Activated CD8-positive, alpha-beta memory T cell treated with anti-CD3 and anti-CD28 coated beads for 24 hours (primary cell): Measurements from ENCODE around the gene PROX1.

ENCODE experiments used
- DNase-seq: peaks from one replicate; pipeline ENCODE4 v3.0.0-alpha.2; 2020

Gene PROX1

DNA sequence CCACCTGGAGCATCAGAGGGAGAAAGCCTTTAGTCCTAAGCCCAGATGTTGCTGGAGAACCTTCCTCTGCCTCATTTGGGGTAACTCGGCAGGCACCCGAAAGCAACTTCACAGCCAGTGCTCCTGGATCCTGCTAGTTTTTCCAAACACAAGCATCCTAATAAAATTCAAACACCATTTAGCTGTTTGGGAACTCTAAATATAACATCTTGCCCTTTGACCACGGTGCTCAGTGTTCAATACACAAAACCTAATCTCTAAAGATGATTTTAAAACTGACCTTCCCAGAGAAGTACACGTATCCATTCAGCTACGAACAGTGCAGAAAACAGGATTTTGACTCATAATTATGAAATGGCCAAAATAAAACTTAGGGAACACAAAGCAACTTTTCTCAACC is 40.3 kb downstream of the PROX1 start:
- DNase-seq = no peak

GRCh38 chr1:214028649-214029406 is 41.1 kb downstream of the PROX1 start:
- DNase-seq = no peak

- no peak for DNase-seq
These were observed 42.0 kb downstream of the PROX1 start for GRCh38 chr1:214029796-214030195.

DNA sequence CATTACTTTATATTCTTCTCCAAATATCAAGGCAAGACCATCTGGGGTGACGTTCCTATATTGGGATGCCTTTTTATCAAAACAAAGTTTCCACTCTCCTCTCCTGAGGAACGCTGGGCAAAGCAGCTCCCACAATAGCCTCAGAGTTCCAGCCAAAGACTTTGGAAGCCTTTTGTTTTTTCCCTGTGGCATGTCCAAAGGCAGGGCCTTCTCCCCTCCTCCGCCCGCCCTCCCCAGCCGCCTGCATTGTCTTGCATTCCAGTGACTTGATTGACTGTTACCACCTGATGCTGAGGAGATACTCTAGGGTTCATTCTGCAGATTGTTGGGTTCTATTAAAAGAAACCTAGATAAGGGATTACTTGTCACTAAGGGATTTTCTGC is 43.5 kb downstream of the PROX1 start:
- DNase-seq = no peak

DNA sequence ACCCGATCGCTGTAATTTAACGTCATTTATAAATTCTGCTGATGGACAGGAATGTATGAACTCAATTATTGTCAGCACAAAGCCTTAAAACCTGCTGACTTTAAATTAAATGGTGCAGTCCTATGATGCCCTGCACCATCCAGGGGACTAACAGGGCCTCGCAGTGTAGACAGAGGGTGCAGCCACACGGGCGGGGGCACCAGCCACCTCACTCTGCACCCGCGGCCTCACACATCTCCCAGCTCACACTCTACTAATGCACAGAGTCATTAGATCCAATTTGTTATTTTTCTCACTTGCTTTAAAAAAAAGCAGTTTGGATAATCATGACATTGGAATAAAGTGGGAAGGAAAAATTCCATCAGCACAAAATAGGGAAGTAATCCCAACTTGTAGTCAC is 49.7 kb downstream of the PROX1 start:
- no peak for DNase-seq

DNA sequence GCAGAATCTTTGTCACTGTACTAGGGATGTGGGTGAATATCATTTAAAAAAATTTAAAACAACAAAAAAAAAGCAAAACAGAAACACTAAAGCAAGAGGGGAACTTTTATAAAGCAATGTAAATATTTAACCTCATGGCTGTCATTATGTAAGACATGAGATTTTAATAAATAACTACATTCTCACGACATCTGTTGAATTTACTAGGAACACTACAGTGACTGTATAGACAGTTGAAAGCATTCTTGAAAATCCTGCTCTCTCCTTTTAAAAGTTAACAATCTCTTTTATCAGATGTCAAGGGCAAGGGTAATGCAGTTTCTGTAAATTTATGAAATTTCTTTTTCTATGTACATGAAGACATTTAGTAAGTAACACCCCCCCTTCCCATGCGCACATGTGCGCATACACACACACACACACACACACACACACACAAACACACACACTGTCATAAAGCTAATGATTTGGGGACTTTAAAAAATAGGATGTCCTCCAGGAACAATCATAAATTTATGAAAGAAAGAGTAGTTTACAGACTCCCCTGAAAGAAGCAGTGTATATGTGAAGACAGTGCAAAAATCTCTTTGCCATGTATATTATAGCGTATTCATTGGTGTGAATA is 51.7 kb downstream of the PROX1 start:
- DNase-seq = no peak

DNA sequence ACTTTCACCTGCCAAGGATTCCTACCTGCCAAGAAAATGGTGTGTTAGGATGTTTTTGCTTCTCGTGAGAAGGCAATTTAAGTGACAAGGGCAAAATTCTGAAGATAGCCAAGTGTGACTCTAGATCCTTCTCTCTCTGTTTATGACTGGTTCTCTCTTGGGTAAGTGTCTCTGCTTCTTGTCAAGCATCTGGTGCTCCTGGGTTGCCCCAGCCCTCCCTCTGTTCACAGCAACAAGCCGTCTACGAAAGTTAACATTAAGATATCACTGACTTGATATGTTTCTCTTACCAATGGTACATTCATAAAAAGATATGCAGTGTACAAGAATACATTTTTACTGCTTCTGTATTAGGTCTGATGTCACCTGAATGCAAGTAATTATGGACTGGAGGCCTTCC is 55.4 kb downstream of the PROX1 start:
- no peak for DNase-seq

- DNase-seq = no peak
These were observed 56.9 kb downstream of the PROX1 start for GRCh38 chr1:214044438-214045214.

DNA sequence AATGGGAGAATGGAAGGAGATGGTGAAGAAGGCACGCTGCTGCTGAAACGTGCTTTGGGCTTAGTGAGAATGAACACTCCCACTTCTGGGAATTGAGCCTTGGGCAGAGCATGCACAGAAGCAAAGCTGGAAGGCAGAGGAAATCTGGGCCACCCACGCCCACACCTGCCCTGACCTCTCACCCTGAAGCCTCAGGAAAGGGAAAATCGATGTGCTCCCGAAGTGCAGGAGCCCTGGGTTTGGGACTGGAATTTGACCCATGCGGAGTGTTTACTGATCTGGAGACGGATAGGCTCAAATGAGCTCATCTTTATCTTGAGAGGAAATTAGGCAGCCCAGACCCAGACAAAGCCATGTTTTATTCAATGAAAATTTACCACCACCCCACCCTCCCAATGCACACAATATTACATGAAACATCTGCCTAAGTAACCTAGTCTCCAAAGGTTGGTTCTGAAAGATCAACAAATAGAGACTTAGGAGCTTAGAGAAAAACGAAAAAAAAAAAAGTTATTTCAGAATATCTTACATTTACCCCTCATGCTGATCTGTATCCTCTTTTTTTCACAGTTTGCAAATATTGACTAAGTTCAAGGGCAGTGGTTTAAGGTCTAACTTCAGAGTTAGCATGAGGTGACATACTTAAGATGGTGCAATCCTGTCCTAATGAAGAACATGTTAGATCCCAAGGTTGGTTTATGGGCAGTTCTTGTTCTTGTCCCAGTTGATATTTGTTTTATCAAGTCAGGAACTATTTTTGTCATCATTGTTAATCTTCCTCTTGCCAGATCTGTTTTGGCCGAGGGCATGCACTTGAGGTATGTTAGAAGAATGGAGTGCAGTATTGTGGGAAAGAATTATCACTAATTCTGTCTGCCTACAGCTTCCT is 63.0 kb downstream of the PROX1 start:
- DNase-seq = no peak

DNA sequence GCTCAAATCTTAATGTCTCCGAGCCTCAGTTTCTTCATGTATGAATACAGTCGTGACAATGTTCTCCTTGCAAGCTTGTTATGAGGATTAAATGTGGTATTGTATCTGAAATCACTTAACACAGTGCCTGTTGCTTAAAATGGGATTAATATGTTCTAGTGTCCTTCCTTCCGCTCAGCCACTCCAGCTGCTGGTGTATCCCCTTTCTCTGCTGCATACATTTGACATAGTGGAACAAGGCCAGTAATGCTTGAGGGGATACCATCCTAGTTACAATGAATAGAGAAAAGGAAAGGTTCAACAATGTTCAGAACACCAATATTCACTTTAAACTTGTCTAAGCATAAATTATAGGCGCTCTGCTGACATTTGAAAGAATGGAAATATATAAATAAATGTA is 64.0 kb downstream of the PROX1 start:
- DNase-seq = no peak

GRCh38 chr1:214058076-214058475 is 70.3 kb downstream of the PROX1 start:
- no peak for DNase-seq

- no peak for DNase-seq
These were observed 78.4 kb downstream of the PROX1 start for GRCh38 chr1:214066190-214066589.

DNA sequence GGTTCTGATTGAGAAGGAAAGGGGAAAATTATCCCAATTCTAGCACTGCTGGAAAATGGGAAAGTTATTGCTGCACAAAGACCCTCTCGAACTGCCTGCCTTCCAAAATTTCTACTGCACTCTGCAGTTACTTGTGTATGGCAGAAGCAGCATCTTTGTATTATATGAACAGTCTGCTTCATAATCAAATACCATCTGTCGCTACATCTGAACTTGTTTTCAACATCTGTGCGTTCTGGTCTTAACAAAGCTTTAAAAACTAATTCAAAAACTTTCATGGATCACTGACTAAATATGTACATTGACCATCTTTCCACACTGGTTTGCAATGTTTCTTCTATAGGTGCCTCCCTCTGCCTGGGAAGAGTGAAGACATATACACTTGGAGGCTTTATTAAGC is 79.2 kb downstream of the PROX1 start:
- no peak for DNase-seq

DNA sequence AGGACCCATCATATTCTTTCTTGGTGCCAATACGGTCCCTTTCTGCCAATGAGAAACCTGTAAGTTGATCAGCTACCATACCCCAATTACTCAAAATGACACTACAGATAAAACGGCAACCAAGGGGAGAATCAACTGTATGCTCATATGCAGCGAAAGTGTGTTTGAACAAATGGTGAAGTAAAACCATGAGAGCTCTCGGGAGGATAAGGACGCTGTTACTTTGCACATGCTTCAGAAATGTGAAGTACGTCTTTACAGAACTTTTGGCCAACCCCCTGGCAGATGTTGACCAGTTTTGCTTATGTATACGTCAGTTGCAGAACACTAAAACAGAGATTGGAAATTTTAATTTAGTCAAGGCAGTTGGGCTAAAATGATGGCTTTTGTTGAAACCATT is 79.6 kb downstream of the PROX1 start:
- DNase-seq = no peak

DNA sequence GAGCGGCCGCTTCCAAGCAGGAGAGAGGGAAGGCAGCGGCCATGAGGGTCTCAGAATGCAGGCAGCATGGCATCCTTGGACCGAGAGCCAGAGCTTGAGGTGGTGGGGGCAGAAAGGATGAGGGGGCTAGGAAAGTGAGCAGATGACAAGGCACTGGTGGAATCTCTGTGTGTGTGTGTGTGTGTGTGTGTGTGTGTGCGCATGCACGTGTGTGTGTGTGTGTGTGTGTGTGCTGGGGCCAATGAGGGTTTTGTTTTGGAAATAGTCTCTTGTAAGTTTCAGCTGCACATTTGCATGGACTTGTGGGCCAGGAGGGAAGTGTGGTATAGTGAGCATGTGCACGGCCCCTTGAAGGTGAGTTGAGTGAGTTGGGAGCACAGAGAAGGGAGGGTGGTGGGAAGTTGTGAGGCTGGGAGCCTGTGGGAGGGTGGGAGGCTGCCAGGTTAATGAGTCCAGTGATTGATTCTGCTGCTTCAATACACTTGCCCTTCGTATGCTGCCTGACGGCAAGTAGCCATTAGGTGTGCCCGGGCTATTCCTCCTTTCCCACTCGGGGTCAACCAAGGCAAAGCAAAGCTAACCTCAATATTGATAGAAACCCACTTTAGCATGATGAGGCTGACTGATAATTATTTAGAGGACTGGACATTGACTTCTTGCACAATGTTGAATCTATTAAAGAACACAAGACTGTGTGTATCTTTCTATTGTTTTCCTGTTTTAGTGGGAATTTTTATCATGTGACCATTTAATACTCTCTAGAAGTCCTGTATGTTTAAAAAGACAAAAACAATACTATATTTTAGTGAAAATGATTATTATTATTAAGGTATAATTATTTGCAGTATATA is 80.3 kb downstream of the PROX1 start:
- no peak for DNase-seq

GRCh38 chr1:214068979-214069378 is 81.2 kb downstream of the PROX1 start:
- no peak for DNase-seq

DNA sequence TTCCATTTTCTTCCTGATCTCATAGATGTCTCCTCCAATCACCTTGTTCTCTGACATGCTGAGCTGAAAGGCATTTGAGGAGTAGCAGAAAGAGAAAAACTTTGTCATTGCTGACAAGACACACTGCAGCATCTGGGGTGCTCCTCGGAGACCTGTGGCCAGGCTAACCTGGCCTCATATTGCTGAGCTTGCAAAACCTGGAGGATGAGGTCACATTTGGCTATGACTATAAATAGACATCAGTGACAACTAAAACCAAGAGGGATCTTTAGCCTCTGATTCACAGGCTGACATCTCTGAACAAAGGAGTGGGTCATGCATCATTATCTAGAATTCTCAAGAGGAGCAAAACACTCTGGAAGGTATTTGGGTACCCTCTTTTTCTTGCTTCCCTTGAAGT is 83.7 kb downstream of the PROX1 start:
- no peak for DNase-seq

- no peak for DNase-seq
These were observed 84.8 kb downstream of the PROX1 start for GRCh38 chr1:214072426-214073157.

DNA sequence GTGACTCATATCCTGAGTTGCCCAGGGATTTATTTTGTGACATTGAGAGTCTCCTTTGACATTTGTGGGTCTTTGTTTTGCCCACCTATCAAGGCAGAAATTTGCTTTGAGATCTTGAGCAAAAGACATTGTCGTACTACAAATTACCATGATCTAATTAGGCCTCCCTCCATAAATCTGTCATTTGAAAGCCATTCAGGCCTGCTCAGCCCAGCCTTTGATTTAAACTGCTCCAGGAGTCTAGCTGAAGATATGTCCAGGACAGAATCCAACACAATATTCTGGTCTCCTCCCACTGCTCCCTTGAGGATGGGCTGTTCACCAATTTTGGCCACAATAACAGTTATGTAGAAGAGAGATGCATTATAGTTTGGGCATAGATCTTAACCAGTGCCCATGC is 86.7 kb downstream of the PROX1 start:
- DNase-seq = no peak

- DNase-seq = no peak
These were observed 87.7 kb downstream of the PROX1 start for GRCh38 chr1:214075305-214075998.
